Tibial nerve (tissue), 4 donors: Measurements from ENCODE around the gene CSPG4. TPM values are rescaled to one million over a fixed set of nuclear protein-coding genes. Genes with fewer than 3 reads are reported as not detected.

Experiments
- DNase-seq, 2 donors: peaks; one replicate each; pipeline ENCODE4 v3.0.0-alpha.2; 2019; ENCODE audit warnings: low spot score in 2 of 2
- H3K27ac ChIP-seq, 4 donors: fragments of 200-600 bp; sonication (generic) in 3 of 4; one replicate each; pipeline ENCODE4 v1.5.1; 2017 to 2019; ENCODE audit warnings: mild to moderate bottlenecking in 1 of 4
- H3K27me3 ChIP-seq, 2 donors: fragments of 200-600 bp; sonication (generic) in 1 of 2; one replicate each; pipeline versions ENCODE4 v1.5.1 to v1.6.0; 2017 to 2019
- H3K36me3 ChIP-seq, 3 donors: fragments of 200-600 bp; sonication (generic); one replicate each; pipeline ENCODE4 v1.5.1; 2018 to 2019
- H3K4me1 ChIP-seq, 4 donors: fragments of 200-600 bp; sonication (generic) in 3 of 4; one replicate each; pipeline ENCODE4 v1.5.1; 2017 to 2019
- H3K4me3 ChIP-seq, 4 donors: fragments of 200-600 bp; sonication (generic) in 3 of 4; one replicate each; pipeline ENCODE4 v1.5.1; 2017 to 2019; ENCODE audit warnings: mild to moderate bottlenecking in 1 of 4, moderate library complexity in 1 of 4
- H3K9me3 ChIP-seq, 4 donors: fragments of 200-600 bp; sonication (generic) in 3 of 4; one replicate each; pipeline ENCODE4 v1.5.1; 2017 to 2019
- CTCF ChIP-seq, 5 experiments: fragments of 200-600 bp in 3 of 5; fragments of 450-650 bp in 2 of 5; sonication (generic) in 3 of 5; IDR thresholded peaks; one replicate each; pipeline ENCODE4 v1.5.1; 2016 to 2019; ENCODE audit warnings: antibody characterized with exemption in 5 of 5, mild to moderate bottlenecking in 3 of 5, moderate library complexity in 2 of 5
- EP300 ChIP-seq, 2 donors: sonication (generic); formaldehyde crosslinking; IDR thresholded peaks; one replicate each; pipeline ENCODE4 v1.6.1; 2017; ENCODE audit warnings: antibody characterized with exemption in 2 of 2, mild to moderate bottlenecking in 1 of 2
- POLR2A ChIP-seq, 2 donors: fragments of 450-650 bp; IDR thresholded peaks; one replicate each; pipeline ENCODE4 v1.6.1; 2017; ENCODE audit warnings: antibody characterized with exemption in 2 of 2, mild to moderate bottlenecking in 2 of 2, moderate library complexity in 2 of 2
- WGBS, 2 donors: methylation state at CpG; one replicate each; pipeline ENCODE4 v1.1.5; 2018; 5-methylcytosine and 5-hydroxymethylcytosine counted together
- total RNA-seq, 4 donors: library from RNA; depleted of rRNA; stranded (reverse); fragments of >200 nt; gene quantifications; one replicate each; pipeline ENCODE4 v1.1.0, GENCODE V29; 2016

The CSPG4 gene
- total RNA-seq, 4 donors from 2014 or later = 100 to 132 (median 115) TPM

DNA sequence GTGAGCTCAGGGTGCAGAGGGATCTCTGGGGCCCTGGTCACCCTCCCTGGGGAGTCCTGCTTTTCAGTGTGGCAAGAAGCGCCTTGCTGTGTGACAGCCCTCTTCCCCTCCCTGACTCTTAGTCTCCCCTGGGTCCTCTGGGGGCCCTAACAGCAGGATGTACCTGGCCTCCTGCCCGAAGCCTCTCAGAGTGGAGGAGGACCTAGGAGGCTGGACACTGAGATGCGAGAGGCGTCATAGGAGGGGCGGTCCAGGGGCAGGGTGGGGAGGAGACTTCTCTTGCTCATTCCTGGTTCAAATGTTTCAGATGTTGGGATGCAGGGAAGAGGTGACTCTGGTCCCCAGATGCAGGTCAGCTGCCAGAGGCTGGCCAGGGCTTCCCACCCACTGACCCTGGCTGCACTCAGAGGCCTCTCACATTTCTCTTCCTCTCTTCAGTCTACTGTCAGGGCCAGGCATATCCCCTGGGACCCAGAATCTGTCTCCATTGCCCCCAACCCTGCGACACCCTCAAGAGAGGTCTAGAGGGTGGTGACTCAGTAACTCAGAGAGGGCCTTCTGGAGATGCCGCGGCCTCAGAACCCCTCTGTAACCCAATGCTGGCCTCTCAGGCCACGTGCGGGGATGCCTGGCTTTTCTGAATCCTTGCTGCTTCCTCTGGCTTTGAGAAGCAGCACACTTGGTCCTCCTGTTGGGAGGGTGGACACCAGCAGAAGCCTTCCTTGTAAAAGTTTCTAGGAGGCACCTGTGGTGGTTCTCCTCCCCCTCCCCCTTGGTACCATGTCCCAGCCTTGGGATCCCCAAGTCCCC is 39.0 kb downstream of the CSPG4 start:
- Histone ChIP-seq H3K4me1 (peaks cover 0 to 58% (median 30%) of the 10 kb centered on the region in 4 donors), H3K27me3 (no peaks in the 10 kb centered on the region), H3K4me3 (no peak overlapping the region), H3K27ac (peak overlapping the region; percentile 43 to 87 (median 82)), H3K36me3 (peaks cover 0 to 38% (median 2%) of the 10 kb centered on the region in 3 donors), H3K9me3 (no peaks in the 10 kb centered on the region)
- TF ChIP-seq CTCF (IDR thresholded peaks at IDR 0.05) (no peak), POLR2A (IDR thresholded peaks at IDR 0.05) (no peak), EP300 (IDR thresholded peaks at IDR 0.05) (peak in 1 of 2 donors; percentile 46)
- DNase-seq = peak; percentile 80 to 82
- WGBS, 2 donors = 54 to 56% methylated on average over 6 to 9 of the region's 10 CpGs

DNA sequence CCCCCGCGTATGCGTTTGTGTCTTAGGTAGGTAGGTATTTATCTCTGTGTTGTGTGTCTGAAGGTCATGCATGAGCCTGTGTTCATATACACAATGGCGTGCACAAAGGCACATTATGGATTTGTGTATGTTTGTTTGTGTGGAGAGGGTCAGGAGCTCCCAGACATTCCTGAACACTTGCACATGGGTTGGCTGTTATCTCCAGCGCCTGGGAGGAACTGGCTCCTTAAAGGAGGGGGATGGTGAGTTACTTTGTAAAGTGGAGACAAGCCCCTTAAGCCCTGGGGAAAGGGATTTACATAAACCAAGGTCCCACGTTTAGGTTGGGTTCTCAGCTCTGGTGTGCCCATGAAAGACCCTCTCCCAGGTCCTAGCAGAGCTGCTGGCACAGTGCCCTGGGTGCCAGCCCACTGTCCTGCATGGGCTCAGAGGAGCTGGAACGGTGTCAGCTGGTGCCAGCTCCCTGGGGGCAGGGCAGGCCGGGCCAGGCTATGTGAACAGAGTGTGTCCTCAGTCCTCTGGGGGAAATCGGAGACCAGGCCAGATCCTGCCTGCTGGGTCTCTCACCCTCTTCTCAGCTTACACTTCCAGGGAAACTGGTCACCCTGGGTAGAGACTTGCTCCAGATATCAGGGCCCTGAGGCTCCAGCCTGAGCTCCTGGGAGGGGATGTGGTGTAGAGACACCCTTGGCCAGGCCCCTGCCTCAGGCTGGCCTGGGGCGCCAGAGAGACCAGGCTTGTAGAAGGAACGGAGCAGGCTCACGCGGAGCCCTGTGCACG is 39.8 kb downstream of the CSPG4 start:
- DNase-seq = no peak
- no peaks in the 10 kb centered on the region for H3K27me3 ChIP-seq
- no peak overlapping the region for H3K4me3 ChIP-seq
- H3K9me3 ChIP-seq = no peaks in the 10 kb centered on the region
- peak overlapping the region; percentile 43 to 87 (median 82) for H3K27ac ChIP-seq
- H3K4me1 ChIP-seq = peaks cover 0 to 64% (median 30%) of the 10 kb centered on the region in 4 donors
- TF ChIP-seq POLR2A (IDR thresholded peaks at IDR 0.05) (no peak), EP300 (IDR thresholded peaks at IDR 0.05) (peak in 1 of 2 donors; percentile 47)
- H3K36me3 ChIP-seq = peaks cover 0 to 30% (median under 1%) of the 10 kb centered on the region in 3 donors
- WGBS, 2 donors = 20 to 26% methylated on average over 7 to 14 of the region's 14 CpGs

DNA sequence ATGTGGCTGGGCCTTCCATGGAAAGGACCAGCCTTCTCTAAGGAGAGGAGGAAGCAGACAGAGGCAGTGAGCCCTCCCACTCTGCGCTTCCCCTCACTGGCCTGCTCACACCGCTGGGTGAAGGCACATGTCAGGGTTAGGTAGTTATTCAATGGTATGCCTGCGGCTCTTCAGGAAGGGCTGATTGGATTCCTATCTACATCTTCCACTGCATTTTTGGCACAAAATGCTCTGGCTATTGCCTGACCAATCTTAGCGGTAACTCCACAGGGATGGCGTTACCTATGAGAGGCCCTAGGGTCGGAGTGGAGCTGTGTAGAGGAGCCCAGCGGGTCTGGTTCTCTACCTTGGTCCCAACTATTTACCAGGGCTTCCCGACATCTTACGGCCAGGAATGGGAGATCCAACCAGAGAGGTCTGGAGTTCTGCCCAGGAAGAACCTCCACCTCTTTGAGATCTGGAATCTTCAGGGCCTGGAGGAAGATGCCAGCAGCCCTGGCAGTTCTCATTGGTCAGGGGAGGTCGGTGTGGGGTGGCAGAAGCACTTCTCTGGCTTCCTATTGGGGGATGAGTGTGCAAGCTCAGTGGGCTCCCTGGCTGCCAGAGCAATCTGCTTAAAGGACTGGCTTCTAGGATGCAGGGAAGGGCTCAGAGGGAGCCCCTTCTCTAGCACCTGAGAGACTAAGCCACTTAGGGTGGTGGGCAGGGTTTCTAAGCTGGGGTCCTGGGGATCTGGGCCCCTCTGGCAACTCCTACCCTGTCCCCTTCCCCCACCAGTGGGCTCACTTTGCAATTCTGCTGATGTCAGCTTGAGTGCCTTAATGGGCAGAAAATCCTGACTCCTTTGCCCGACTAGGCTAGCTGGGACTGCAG is 40.7 kb downstream of the CSPG4 start:
- Histone ChIP-seq H3K4me3 (no peak overlapping the region), H3K9me3 (no peaks in the 10 kb centered on the region), H3K36me3 (peaks cover 0 to 21% (median 0%) of the 10 kb centered on the region in 3 donors), H3K27me3 (no peaks in the 10 kb centered on the region), H3K27ac (peak overlapping the region in 3 of 4 donors; percentile 77 to 87 (median 86)), H3K4me1 (peaks cover 0 to 72% (median 38%) of the 10 kb centered on the region in 4 donors)
- DNase-seq = no peak
- no peak for TF ChIP-seq CTCF (IDR thresholded peaks at IDR 0.05)
- no peak for TF ChIP-seq POLR2A (IDR thresholded peaks at IDR 0.05)
- TF ChIP-seq EP300 (IDR thresholded peaks at IDR 0.05) = no peak
- WGBS, 2 donors = 67 to 71% methylated on average over 11 of the region's 11 CpGs

GRCh38 chr15:75669879-75670212 is 42.8 kb downstream of the CSPG4 start:
- WGBS, 2 donors = 65 to 73% methylated on average over 6 of the region's 6 CpGs
- Histone ChIP-seq H3K36me3 (no peaks in the 10 kb centered on the region), H3K27me3 (no peaks in the 10 kb centered on the region), H3K9me3 (no peaks in the 10 kb centered on the region), H3K4me3 (no peak overlapping the region), H3K27ac (peak overlapping the region in 2 of 4 donors; percentile 4 to 11), H3K4me1 (peaks cover 0 to 68% (median 39%) of the 10 kb centered on the region in 4 donors)
- TF ChIP-seq EP300 (IDR thresholded peaks at IDR 0.05) = no peak
- TF ChIP-seq CTCF (IDR thresholded peaks at IDR 0.05) = no peak
- TF ChIP-seq POLR2A (IDR thresholded peaks at IDR 0.05) = no peak
- DNase-seq = no peak
